Left ventricle myocardium superior (tissue), 1 donor: Measurements from ENCODE around the gene BTLA. TPM values are rescaled to one million over a fixed set of nuclear protein-coding genes. Genes with fewer than 3 reads are reported as not detected.
"Not testable (repeated sequence)": the region's sequence is repeated elsewhere in the genome, so short reads cannot be mapped to it uniquely, and the experiment has no call there.

Experiments
- ATAC-seq: fragments of 200-7000 bp; cut with Tn5 transposase; one replicate; pipeline ENCODE4 v1.9.1; 2020; ENCODE audit warnings: mild to moderate bottlenecking, moderate library complexity
- DNase-seq: peaks from one replicate; pipeline ENCODE4 v3.0.0-alpha.2; 2020
- intact Hi-C: fragments of 100-400 bp; cut with micrococcal nuclease; formaldehyde crosslinking; loops from one replicate; pipeline ENCODE4 v1.11.0; 2022
- total RNA-seq: library from RNA; stranded (reverse); fragmentation: NEBNext Ultra II Directional; extraction: Animal tissue kit (Norgen Biotek cat#: 25700); gene quantifications from one replicate; pipeline ENCODE4 v1.2.1, GENCODE V29; 2021
- donor health status: DM: no; HTN: yes; CAD: no; lungs with severe emphysema.

Gene BTLA
- total RNA-seq, 1 donor from 2014 or later: not detected

DNA sequence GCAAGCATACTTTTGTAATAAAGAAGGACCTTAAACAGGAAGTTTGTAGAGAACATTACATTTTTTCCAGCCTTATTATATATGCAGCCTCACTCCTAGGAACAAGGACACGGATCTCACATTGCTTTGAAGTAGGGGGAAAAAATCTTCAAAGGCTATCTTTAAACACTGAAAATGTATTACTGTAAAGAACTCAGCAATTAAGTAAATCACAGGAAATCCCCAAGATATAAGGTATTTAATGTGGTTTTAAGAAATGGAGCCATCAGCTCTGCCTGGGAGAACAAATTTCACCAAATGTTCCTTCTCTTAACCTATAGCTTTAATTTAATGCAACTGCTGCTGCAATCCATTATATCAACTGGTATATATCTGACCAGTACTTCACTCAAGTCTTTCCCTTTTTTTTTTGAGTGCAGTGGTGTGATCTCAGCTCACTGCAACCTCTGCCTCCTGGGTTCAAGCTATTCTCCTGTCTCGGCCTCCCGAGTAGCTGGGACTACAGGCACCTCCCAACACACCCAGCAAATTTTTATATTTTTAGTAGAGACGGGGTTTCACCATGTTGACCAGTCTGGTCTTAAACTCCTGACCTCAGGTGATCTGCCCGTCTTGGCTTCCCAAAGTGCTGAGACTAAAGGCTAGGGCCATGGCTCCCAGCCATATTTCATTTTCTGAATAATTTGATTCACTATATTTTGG is 2.8 kb downstream of the BTLA start:
- ATAC-seq (no peak), DNase-seq (no peak)
- intact Hi-C loops: no loop called here

DNA sequence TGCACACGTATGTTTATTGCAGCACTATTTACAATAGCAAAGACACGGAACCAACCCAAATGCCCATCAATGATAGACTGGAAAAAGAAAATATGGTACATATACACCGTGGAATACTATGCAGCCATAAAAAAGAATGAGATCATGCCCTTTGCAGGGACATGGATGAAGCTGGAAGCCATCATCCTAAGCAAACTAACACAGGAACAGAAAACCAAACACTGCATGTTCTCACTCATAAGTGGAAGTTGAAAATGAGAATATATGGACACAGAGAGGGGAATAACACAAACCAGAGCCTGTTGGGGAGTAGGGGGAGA is 4.9 kb downstream of the BTLA start:
- DNase-seq, ATAC-seq, intact Hi-C loops: not testable (repeated sequence)

DNA sequence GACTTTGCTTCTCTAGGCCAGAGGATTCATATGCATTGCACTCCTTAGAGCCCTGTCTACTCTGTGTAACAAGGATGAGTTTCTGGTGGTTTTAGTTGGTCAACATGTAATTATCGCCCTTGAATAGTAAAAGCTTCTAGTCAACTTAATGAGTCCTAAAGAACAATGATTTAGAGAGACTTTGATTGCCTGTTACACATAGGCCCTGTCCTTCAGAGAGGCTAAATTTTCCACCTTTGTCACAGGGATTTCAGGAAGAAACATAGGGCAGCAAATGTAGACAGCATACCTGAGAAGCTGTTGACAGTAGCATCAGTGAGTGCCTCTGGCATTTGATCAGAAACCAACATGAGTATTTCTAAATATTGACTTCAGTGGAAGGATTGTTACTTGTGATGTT is 7.1 kb downstream of the BTLA start:
- no peak for ATAC-seq
- intact Hi-C loops: no loop called here

DNA sequence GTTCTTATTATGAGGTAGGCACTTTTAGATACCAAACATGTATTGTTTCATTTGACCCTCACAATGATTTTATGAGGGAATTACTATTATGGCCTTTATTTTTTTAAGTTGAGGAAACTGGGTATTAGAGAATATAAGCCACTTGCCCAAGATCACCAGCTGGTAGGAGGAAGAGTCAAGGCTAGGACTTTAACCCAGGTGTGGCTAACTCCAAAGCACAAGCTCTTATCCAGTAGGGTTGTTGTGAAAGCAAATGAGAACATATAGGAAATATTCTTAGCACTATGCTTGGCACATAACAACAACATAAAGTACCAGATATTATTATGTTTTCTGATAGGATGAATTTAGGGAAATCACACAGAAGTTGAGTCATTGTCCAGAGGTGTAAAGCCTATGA is 7.9 kb downstream of the BTLA start:
- ATAC-seq: no peak
- intact Hi-C loops: no loop called here
- no peak for DNase-seq

More for the DNA sequence above, 7.1 kb downstream of the BTLA start:
- no peak for DNase-seq

DNA sequence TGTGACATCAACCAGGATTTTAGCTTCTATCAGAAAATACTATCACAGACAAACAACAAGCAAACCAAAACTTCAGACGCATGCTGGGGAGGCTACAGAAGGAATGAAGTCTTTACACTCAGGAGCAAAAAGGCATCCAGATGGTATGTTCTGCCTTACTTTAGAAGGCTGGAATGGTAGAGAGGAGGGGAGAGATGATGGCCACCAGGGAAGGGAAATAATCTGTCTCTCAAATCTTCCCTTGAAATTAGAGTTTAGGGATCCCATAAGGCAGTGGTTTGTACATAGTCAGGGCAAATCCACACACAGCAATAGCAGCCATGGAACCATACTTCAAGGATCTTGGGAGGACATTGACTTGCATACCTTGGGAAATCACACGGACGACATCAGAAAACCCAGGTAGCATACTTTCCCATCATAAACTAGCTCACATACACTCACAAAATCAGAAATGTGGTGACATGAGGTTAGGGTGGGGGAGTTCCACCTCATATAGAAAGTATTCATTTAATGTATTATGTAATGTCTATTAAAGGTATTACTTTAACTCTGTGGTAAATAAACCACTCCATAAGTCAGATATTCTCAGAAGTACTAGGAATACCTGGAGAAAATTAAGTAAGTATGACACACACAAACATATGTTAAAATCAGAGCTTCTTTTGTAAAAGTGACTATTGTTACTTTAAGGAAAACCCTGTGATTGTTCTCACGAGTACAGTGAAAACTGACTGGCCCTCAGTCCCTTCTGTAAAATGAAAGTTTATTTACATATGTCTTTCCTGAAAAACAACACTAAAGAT is 9.4 kb downstream of the BTLA start:
- ATAC-seq (no peak), DNase-seq (no peak)
- intact Hi-C loops: no loop called here

DNA sequence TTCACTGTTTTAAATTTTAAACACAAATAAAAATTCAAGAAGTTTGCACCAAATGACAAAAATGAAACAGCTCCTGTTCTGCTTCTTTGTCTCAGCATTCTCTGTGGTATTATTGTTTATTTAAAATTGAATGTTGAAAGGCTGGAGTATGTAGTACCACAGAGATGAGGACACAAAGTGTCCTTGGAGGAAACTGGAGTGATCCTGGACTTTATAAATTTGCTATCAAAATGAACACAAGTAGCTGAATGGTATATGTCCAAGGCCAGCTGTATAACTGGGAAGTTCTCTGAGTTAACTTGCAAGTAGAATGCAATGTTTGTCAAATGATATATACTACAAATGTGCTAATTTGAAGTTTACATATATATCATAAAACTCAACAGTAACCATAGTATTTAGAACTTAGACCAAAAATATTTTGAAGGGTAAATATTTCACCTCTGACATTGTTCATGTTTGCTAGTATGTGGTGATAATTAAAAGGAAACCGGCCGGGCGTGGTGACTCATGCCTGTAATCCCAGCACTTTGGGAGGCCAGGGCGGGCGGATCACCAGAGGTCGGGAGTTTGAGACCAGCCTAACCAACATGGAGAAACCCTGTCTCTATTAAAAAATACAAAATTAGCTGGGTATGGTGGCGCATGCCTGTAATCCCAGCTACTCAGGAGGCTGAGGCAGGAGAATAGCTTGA is 12.3 kb downstream of the BTLA start:
- no peak for DNase-seq
- intact Hi-C loops: no loop called here
- ATAC-seq: no peak

DNA sequence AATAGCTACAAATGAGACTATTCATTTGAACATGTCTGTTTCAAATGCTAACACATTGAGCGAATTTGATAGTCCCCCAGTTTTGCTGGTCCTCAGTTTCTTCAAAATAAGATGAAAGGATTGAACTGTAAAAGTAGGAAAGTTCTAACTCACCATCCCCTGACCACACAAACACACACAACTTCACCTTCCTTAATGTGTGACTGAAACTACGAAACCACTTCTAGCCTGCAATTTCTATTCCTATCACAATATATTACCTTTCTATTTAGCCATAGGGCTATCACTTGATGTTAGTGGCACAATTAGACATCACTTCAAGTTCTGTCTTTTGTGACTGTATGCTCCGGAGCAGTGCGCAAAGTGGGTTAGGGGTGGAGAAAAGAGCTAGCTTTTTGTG is 14.9 kb downstream of the BTLA start:
- ATAC-seq (no peak), DNase-seq (no peak)
- intact Hi-C loops: no loop called here

DNA sequence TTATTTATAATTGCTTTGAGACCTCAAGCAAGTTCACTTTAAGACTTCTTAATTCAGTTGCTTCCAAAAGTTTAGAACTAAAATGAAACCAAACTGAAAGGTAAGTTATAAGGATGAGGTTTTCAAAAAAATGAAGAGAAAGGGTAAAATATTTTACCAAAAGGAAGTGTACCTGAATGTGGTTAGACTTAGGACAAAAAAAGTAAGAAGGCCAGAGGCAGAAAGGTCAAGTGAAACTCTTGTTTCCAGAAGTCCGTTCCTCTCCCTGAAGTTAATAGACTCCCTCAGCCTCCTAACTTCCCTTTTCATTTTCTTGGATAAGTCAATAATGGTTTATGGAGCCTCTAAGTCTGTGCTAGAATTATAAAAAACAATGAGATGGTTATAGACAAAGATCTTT is 16.6 kb downstream of the BTLA start:
- intact Hi-C loops: no loop called here
- no peak for ATAC-seq
- DNase-seq: no peak

DNA sequence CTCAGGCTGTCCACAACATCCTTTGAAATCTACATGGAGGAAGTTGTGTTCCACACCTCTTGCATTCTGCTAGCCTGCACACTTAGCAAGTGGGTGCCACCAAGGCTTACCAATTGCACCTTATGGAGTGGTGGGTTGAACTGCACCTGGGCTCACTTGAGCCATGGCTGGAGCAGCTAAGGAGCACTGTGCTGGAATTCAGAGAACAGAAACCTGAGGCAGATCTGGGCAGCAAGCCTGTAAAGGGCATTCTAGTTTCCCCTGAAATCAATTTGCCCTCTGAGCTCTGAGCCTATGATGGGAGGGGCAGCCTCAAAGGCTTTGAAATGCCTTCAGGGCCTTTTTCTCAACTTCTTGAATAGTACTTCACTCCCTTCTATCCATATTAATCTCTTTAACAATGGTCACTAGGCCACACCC is 18.0 kb downstream of the BTLA start:
- DNase-seq (no peak), ATAC-seq (no peak)
- intact Hi-C loops: no loop called here

DNA sequence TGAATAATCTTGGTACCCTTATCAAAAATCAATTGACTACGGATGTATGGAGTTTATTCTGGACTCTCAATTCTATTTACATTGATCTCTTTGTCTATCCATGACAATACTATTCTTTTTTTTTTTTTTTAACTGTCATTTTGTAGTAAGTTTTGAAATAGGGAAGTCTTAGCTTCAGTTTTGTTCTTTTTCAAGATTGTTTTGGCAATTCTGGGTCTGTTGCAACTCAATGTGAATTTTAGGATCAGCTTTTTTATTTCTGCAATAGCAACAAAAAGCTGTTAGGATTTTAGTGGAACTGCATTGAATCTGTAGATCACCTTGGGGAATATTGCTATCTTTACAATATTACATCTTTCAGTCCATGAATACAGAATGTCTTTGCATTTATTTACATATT is 21.4 kb downstream of the BTLA start:
- DNase-seq (no peak), ATAC-seq (no peak)
- intact Hi-C loops: no loop called here

DNA sequence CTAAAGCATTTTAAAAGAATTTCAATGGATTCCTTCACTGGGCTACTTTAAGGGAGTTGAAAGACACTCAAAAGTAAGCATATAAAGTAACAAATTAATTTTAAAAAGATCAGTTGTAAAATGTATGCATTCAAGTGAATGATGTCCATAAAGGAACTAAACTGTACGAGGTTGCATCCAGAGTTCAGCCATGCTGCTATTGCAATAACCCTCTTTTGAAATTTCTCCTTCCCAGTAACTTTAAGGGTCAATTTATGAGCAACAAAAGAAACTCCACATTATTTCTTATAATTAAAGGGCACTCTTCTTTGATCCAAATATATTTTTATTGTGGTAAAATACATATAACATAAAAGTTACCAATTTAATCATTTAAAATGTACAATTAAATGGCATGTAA is 22.9 kb downstream of the BTLA start:
- intact Hi-C loops: no loop called here
- no peak for ATAC-seq
- no peak for DNase-seq

DNA sequence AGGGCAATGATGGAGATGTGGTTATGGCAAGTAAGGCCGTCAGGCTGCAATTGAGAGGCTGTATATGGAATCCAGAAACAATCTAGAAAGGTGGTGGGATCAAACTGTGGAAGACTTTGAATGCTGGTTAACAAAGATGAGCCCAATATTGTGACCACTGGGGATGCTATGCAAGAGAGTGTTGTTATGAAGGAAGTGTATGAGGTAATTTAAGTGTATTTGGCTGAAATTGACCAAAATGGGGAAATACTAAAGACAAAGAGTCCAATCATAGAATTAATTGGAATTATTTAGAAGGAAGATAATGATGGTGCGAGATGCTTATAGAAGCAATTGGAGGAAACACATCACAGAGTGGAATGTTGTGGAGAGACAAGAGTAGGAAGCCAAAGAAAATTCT is 24.5 kb downstream of the BTLA start:
- intact Hi-C loops: no loop called here
- DNase-seq (no peak), ATAC-seq (no peak)

DNA sequence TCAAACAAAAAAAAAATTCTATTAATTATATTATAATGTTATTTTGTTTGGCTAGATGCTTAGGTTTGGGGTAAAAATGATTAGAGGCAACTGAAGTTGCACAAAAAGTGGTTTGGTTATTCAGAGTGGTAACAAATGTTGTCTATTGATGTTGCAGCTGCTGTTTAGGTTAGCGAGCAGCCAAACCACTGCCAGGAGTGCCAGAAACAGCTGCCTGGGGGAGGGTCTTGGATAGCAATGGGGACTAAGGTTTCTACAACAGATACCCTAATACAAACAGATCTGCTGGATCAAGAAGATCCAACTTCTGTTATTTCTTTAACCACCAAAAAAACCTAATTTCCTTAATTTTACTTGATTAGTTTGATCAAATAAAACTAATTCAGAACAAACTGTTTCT is 26.6 kb downstream of the BTLA start:
- ATAC-seq (no peak), DNase-seq (no peak)
- intact Hi-C loops: no loop called here

DNA sequence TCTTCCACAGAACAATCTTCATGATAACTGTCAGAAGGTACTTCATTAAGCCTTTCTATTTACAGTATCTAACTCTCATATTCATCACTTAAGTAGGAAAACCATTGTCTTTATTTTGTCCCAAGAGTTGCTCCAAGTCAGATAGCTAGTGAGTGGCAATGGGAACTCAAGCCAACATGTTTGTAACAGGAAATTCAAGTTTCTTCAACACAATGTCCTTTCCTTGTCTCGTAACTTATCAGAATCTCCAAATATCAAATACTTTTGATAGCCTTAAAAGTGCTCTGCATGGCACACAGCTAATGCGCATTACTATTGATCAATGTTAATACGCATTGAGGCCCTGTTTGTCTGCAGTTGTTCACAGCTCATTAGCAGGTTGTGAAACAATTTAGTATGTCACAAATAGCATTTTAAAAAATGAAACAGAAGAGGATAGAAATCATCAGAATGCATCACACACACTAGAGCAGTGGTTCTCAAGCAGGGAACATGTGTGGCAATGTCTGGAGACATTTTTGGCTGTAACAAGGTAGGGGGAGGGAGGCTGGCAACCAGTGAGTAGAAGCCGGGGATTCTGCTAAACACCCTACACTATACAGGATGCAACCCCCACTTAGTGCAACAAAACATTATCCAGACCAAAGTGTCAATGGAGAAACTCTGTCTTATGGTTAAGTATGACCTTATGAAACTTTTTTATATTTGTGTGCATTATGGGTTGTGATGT is 27.5 kb downstream of the BTLA start:
- ATAC-seq: no peak
- intact Hi-C loops: no loop called here
- no peak for DNase-seq

DNA sequence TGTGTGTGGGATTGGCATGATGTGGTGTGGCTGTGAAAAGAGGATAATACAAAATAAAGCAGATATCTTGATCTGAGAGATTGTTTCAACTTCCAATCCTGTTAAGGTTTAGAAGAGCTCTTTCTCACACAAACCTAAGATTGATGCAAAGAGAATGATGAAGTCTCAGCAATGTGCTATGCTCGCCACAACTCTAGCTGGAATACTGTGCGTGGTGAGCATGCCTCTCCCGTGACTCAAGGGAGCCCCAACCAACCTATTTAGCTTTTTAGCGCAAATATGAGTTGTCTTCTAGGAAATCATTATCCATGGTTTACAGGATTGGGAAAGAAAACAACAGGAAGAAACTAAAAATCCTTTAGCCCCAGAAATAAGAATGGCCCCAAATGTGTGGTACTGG is 28.5 kb downstream of the BTLA start:
- DNase-seq (no peak), ATAC-seq (no peak)
- intact Hi-C loops: no loop called here

DNA sequence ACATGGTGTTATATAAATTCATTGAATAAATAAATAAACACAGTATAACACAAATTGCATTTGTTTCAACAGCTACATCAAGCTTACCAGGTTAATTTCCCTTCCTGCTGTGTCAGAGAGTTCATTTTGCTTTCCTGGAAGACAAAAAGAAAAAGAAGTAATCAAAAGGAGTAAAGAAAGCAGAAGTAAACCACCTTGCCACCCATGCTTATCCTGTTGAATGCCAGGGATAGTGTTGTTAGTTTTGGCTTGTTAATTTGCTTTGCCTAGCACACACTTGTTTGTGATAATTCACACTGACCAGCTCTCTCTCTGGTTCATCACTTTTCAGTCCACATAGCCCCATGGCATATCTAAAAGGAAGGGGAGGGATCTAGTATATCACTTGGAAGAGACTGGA is 29.6 kb downstream of the BTLA start:
- no peak for DNase-seq
- intact Hi-C loops: no loop called here
- no peak for ATAC-seq

DNA sequence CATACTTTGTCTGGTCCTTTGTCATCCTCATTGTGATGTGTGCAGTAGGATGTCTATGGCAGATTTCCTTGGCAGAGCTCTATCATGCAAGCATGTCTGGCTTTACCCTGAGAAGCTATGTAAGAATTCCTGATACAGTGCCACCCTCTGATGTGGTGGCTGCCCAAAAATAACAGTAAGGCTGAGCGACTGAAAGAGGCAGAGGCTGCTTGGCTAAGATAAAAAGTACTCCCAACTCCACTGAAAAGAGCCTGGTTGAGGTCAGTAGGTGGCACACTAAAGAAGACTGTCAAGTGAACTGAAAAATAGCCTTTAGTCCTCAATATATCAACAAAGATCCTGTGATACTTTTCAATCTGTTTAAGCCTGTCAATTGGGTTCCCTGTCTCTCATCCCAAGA is 31.7 kb downstream of the BTLA start:
- intact Hi-C loops: no loop called here
- DNase-seq (no peak), ATAC-seq (no peak)

DNA sequence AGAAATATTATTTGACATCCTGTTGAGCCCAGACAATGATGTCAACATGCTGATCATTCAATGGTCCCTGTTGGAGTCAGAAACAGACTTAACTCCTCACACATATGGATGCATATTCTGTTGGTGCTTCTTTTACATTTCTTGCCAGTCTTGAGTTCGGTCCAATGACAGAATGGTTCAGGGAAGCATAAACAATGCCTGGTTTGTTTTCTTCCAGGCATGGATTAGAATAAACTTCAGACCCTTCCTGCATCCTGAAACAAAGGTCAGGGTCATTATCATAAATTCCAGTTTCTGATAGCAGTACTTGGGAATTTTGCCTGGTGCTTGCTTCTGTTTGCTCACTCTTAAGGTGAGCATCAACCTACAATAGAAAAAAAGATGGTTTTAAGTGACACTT is 33.3 kb downstream of the BTLA start:
- intact Hi-C loops: no loop called here
- no peak for DNase-seq
- no peak for ATAC-seq

DNA sequence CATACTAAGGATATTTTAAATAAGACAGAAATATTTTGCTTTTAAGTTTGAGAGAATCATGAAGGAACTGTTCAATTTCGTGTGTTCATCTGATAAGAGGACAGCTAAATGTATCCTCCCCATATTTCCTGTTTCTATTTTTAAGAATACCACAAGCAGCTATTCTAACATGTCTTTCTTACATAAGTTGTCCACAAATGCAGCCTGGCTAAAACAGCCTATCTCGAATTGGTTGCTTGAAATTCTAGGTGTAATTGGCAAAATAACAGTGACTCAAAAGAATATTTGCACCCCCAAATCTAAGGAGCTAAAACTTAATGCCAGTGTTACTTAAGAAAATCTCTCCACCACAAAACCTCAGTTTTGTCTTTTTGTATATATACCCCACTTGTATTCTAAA is 35.0 kb downstream of the BTLA start:
- DNase-seq (no peak), ATAC-seq (no peak)
- intact Hi-C loops: no loop called here

DNA sequence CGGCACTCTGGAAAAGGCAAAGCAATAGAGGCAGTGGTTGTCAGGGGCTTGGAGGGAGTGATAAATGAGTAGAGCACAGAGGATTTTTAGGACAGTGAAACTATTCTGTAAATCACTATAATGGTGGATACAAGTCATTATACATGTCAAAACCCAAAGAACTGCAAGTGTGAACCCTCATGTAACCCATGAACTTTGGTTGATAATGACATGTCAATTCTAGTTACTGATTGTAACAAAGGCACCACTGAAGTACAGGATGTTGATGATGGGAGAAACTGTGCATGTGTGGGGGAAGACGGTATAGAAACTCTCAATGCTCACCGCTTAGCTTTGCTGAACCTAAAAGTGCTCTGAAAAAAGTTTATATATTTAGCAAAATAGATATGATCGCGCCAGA is 36.0 kb downstream of the BTLA start:
- intact Hi-C loops: no loop called here
- ATAC-seq: no peak

More for the DNA sequence above, 36.0 kb downstream of the BTLA start:
- DNase-seq: no peak
